HCT116 (cell line): ENCODE measurements around the gene NDUFB6. TPM values are rescaled to one million over a fixed set of nuclear protein-coding genes. Genes with fewer than 3 reads are reported as not detected.

Source experiments
- ATAC-seq: fragments of 200-7000 bp; cut with Tn5 transposase; 2 replicates; pipeline ENCODE4 v1.9.1; 2020; ENCODE audit warnings: mild to moderate bottlenecking, moderate library complexity
- BruUV-seq: library from RNA; stranded (reverse); fragments of 400-500 nt; replicated peaks from 2 replicates; lab custom pipeline; 2021; lab: Mats Ljungman, UMichigan
- CTCF ChIA-PET: fragments of 300-600 bp; sonication (Branson Sonifier 250); formaldehyde crosslinking; loops from one replicate; lab custom pipeline; 2021; ENCODE audit warnings: antibody characterized with exemption; lab: Charles Lee
- POLR2A ChIA-PET: fragments of 300-600, 350-600 bp; sonication (Branson Sonifier 250); formaldehyde crosslinking; loops from one replicate; lab custom pipeline; 2021; ENCODE audit warnings: antibody characterized with exemption; lab: Charles Lee
- RAD21 ChIA-PET, 2 experiments: fragments of 300-600 bp; sonication (Branson Sonifier 250); formaldehyde crosslinking; loops; one replicate each; lab custom pipeline; 2023; ENCODE audit warnings: low total read pairs in 2 of 2; ENCODE audit not compliant: uncharacterized antibody in 2 of 2, unreplicated experiment in 2 of 2, low non-redundant PET in 1 of 2; lab: Charles Lee
- DNase-seq: peaks from one replicate; pipeline ENCODE4 v3.0.0-alpha.2; 2010; ENCODE audit warnings: low read depth, low spot score
- H2AFZ ChIP-seq: fragments of 200-600 bp; shearing (Covaris generic), sonication (generic); 2 replicates; pipeline ENCODE4 v1.6.1; 2017; ENCODE audit warnings: low read depth, mixed run types, mixed read lengths, antibody characterized with exemption, low read length; ENCODE audit not compliant: poor library complexity, severe bottlenecking
- H3K27ac ChIP-seq: 2 replicates; pipeline ENCODE4 v1.5.1; 2012; ENCODE audit warnings: low read depth, low read length
- H3K27me3 ChIP-seq: fragments of 200-600 bp; sonication (generic); 2 replicates; pipeline ENCODE4 v1.6.1; 2016; ENCODE audit warnings: mixed run types, low read length, mixed read lengths; ENCODE audit not compliant: insufficient read depth
- H3K36me3 ChIP-seq, 2 experiments: fragments of 200-500 bp in 1 of 2; fragments of 200-600 bp in 1 of 2; sonication (Bioruptor generic) in 1 of 2; sonication (generic) in 1 of 2; 2 replicates each; pipeline versions ENCODE4 v1.5.1 to v1.6.1; 2014 to 2016; ENCODE audit warnings: low read length in 2 of 2, inconsistent platforms in 1 of 2, mixed read lengths in 1 of 2, mixed run types in 1 of 2; ENCODE audit not compliant: insufficient read depth in 2 of 2, control insufficient read depth in 1 of 2
- H3K4me1 ChIP-seq, 2 experiments: fragments of 200-600 bp in 1 of 2; sonication (generic) in 1 of 2; 2 replicates each; pipeline versions ENCODE4 v1.5.1 to v1.6.1; 2012 to 2017; ENCODE audit warnings: low read length in 2 of 2, inconsistent platforms in 1 of 2, mild to moderate bottlenecking in 1 of 2, mixed read lengths in 1 of 2, mixed run types in 1 of 2, moderate library complexity in 1 of 2; ENCODE audit not compliant: insufficient read depth in 2 of 2, control insufficient read depth in 1 of 2
- H3K4me2 ChIP-seq: fragments of 200-600 bp; sonication (generic); 2 replicates; pipeline ENCODE4 v1.6.1; 2017; ENCODE audit warnings: mixed run types, low read length, mixed read lengths
- H3K4me3 ChIP-seq, 2 experiments: fragments of 200-600 bp in 1 of 2; sonication (generic) in 1 of 2; replicated peaks in 1 of 2; 2 replicates each; pipeline ENCODE4 v1.5.1; 2011 to 2016; ENCODE audit warnings: low read length in 2 of 2, control low read depth in 1 of 2, low read depth in 1 of 2, mild to moderate bottlenecking in 1 of 2, mixed read lengths in 1 of 2, mixed run types in 1 of 2
- H3K79me2 ChIP-seq: fragments of 200-600 bp; sonication (generic); 2 replicates; pipeline ENCODE4 v1.6.1; 2017; ENCODE audit warnings: mild to moderate bottlenecking, mixed run types, low read length, moderate library complexity, mixed read lengths; ENCODE audit not compliant: insufficient read depth
- H3K9ac ChIP-seq: fragments of 200-600 bp; sonication (generic); 2 replicates; pipeline ENCODE4 v1.6.1; 2016; ENCODE audit warnings: low read length, mixed read lengths
- H3K9me2 ChIP-seq: fragments of 200-600 bp; sonication (generic), shearing (Covaris generic); 2 replicates; pipeline ENCODE4 v1.6.1; 2017; ENCODE audit warnings: mixed run types, mild to moderate bottlenecking, moderate library complexity; ENCODE audit not compliant: insufficient read depth
- H3K9me3 ChIP-seq, 2 experiments: fragments of 200-500 bp in 1 of 2; fragments of 200-600 bp in 1 of 2; sonication (Bioruptor generic) in 1 of 2; sonication (generic) in 1 of 2; 2 replicates each; pipeline ENCODE4 v1.6.1; 2014 to 2017; ENCODE audit warnings: low read length in 2 of 2, mixed read lengths in 2 of 2, inconsistent platforms in 1 of 2, low read depth in 1 of 2, mild to moderate bottlenecking in 1 of 2, mixed run types in 1 of 2, moderate library complexity in 1 of 2; ENCODE audit not compliant: control insufficient read depth in 1 of 2, insufficient read depth in 1 of 2
- H4K20me1 ChIP-seq: fragments of 200-600 bp; sonication (generic), shearing (Covaris generic); 2 replicates; pipeline ENCODE4 v1.6.1; 2017; ENCODE audit warnings: mixed run types, mild to moderate bottlenecking, moderate library complexity; ENCODE audit not compliant: insufficient read depth
- CEBPB ChIP-seq: IDR thresholded peaks from 2 replicates; pipeline ENCODE4 v1.6.1; 2012; ENCODE audit warnings: low read depth
- CTCF ChIP-seq, 3 experiments: fragments of 200-600 bp in 1 of 3; sonication (generic) in 1 of 3; IDR thresholded peaks in 2 of 3; conservative IDR thresholded peaks in 1 of 3; 2 replicates each; pipeline ENCODE4 v1.5.1; 2012 to 2017; ENCODE audit warnings: low read depth in 2 of 3, low read length in 2 of 3, antibody characterized with exemption in 1 of 3, borderline replicate concordance in 1 of 3, control low read depth in 1 of 3, mild to moderate bottlenecking in 1 of 3, mixed read lengths in 1 of 3, mixed run types in 1 of 3, moderate library complexity in 1 of 3; ENCODE audit not compliant: insufficient read depth in 1 of 3
- EGR1 ChIP-seq: IDR thresholded peaks from 2 replicates; pipeline ENCODE4 v1.6.1; 2012; ENCODE audit warnings: low read depth
- ELF1 ChIP-seq: IDR thresholded peaks from 2 replicates; pipeline ENCODE4 v1.6.1; 2012; ENCODE audit warnings: low read depth, borderline replicate concordance
- EZH2 ChIP-seq: fragments of 200-600 bp; sonication (generic); IDR thresholded peaks from 2 replicates; pipeline ENCODE4 v1.6.1; 2017; ENCODE audit warnings: antibody characterized with exemption, mixed run types
- EZH2phosphoT487 ChIP-seq: fragments of 200-600 bp; IDR thresholded peaks from 2 replicates; pipeline ENCODE4 v1.6.1; 2018; ENCODE audit warnings: antibody characterized with exemption, borderline replicate concordance
- FOSL1 ChIP-seq: IDR thresholded peaks from 2 replicates; pipeline ENCODE4 v1.6.1; 2012; ENCODE audit warnings: low read depth
- JUND ChIP-seq: IDR thresholded peaks from 2 replicates; pipeline ENCODE4 v1.6.1; 2012
- POLR2A ChIP-seq: IDR thresholded peaks from 2 replicates; pipeline ENCODE4 v1.7.0; 2011; ENCODE audit warnings: borderline replicate concordance; ENCODE audit not compliant: insufficient read depth, insufficient read length; ENCODE audit errors: extremely low read depth
- POLR2AphosphoS5 ChIP-seq: IDR thresholded peaks from 2 replicates; pipeline ENCODE4 v1.6.1; 2011; ENCODE audit warnings: mild to moderate bottlenecking, low read depth, low read length, moderate library complexity
- RAD21 ChIP-seq: IDR thresholded peaks from 2 replicates; pipeline ENCODE4 v1.6.1; 2012; ENCODE audit warnings: low read depth, mild to moderate bottlenecking
- REST ChIP-seq: IDR thresholded peaks from 2 replicates; pipeline ENCODE4 v1.6.1; 2012; ENCODE audit warnings: low read depth
- SIN3A ChIP-seq: IDR thresholded peaks from 2 replicates; pipeline ENCODE4 v1.6.1; 2012; ENCODE audit warnings: low read depth
- SP1 ChIP-seq: IDR thresholded peaks from 2 replicates; pipeline ENCODE4 v1.6.1; 2012; ENCODE audit warnings: low read depth
- TCF7L2 ChIP-seq: IDR thresholded peaks from 2 replicates; pipeline ENCODE4 v1.7.0; 2011; ENCODE audit warnings: borderline replicate concordance, inconsistent platforms; ENCODE audit not compliant: insufficient read depth, insufficient read length; ENCODE audit errors: extremely low read depth
- YY1 ChIP-seq: IDR thresholded peaks from 2 replicates; pipeline ENCODE4 v1.6.1; 2011; ENCODE audit warnings: low read length, low read depth, moderate library complexity, mild to moderate bottlenecking; ENCODE audit not compliant: insufficient replicate concordance; ENCODE audit errors: extremely low read depth
- ZBTB33 ChIP-seq: IDR thresholded peaks from 2 replicates; pipeline ENCODE4 v1.6.1; 2011; ENCODE audit warnings: mild to moderate bottlenecking, low read length, moderate library complexity; ENCODE audit not compliant: insufficient replicate concordance; ENCODE audit errors: extremely low read depth
- ZFX ChIP-seq: fragments of 450-650 bp; IDR thresholded peaks from 2 replicates; pipeline ENCODE4 v1.6.1; 2017
- ZNF274 ChIP-seq: fragments of 200-500 bp; sonication (Bioruptor generic); IDR thresholded peaks from 2 replicates; pipeline ENCODE4 v1.6.1; 2014; ENCODE audit warnings: mild to moderate bottlenecking, low read depth, low read length, inconsistent platforms
- intact Hi-C: fragments of 100-400 bp; cut with micrococcal nuclease; formaldehyde crosslinking; loops from 2 replicates; pipeline ENCODE4 v1.10.0; 2022
- total RNA-seq: library from RNA; stranded (reverse); gene quantifications from one replicate; pipeline ENCODE4 v1.2.1, GENCODE V29; 2021; ENCODE audit not compliant: unreplicated experiment
- TF ChIP-seq, protein P1 (sequence below): IDR thresholded peaks from 2 replicates; pipeline ENCODE4 v1.6.1; 2012

NDUFB6 gene
- total RNA-seq, 1 experiment from 2014 or later: 68.9 TPM

- H3K9me2 ChIP-seq: no peaks in the 10 kb centered on the region
- TF ChIP-seq EZH2: no peak
- no peak for TF ChIP-seq POLR2A
- no peak for TF ChIP-seq FOSL1
- no peak for TF ChIP-seq CTCF (IDR thresholded peaks at IDR 0.05 in 2 of 3, conservative IDR thresholded peaks at IDR 0.05 in 1 of 3; ENCODE audit: borderline replicate concordance in 1 of 3, insufficient read depth in 1 of 3, low read depth in 2 of 3, low read length in 2 of 3)
- no peak for TF ChIP-seq TCF7L2
- TF ChIP-seq YY1: no peak
- TF ChIP-seq ZBTB33: no peak
- no peak for TF ChIP-seq JUND
- TF ChIP-seq SIN3A: no peak
- TF ChIP-seq SP1: no peak
- no peak for TF ChIP-seq ZNF274
- TF ChIP-seq RAD21: no peak
- no peak for TF ChIP-seq EGR1
- no peak for TF ChIP-seq CEBPB
- TF ChIP-seq ELF1: no peak
- no peak for TF ChIP-seq POLR2AphosphoS5
- TF ChIP-seq, protein P1, sequence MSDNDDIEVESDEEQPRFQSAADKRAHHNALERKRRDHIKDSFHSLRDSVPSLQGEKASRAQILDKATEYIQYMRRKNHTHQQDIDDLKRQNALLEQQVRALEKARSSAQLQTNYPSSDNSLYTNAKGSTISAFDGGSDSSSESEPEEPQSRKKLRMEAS: no peak
- no peak for TF ChIP-seq EZH2phosphoT487
- TF ChIP-seq REST: no peak
- no peak for TF ChIP-seq ZFX
- H2AFZ ChIP-seq: no peak overlapping the region
- H3K27me3 ChIP-seq: no peaks in the 10 kb centered on the region
- DNase-seq (no peak), ATAC-seq (no peak)
- H3K9ac ChIP-seq: no peak overlapping the region
- H3K4me1 ChIP-seq: no peaks in the 10 kb centered on the region
- H3K27ac ChIP-seq: no peak overlapping the region
- no TSS peak for BruUV-seq
- no peaks in the 10 kb centered on the region for H3K36me3 ChIP-seq
- POLR2A ChIA-PET: no interaction called here
- H3K9me3 ChIP-seq: no peaks in the 10 kb centered on the region
- H3K79me2 ChIP-seq: no peaks in the 10 kb centered on the region
- intact Hi-C loops: no loop called here
- no peak overlapping the region for H3K4me2 ChIP-seq
- RAD21 ChIA-PET: no interaction called here
- H4K20me1 ChIP-seq: no peaks in the 10 kb centered on the region
- H3K4me3 ChIP-seq: no peak overlapping the region
- CTCF ChIA-PET: no interaction called here
Measured at GRCh38 chr9:32596936-32597335, 24.0 kb upstream of the NDUFB6 start.
